HCT116 (cell line): ENCODE data around the gene TPO.

Experiments
- CTCF ChIP-seq, 3 experiments: fragments of 200-600 bp in 1 of 3; sonication (generic) in 1 of 3; IDR thresholded peaks in 2 of 3; conservative IDR thresholded peaks in 1 of 3; 2 replicates each; pipeline ENCODE4 v1.5.1; 2012 to 2017; ENCODE audit warnings: low read depth in 2 of 3, low read length in 2 of 3, antibody characterized with exemption in 1 of 3, borderline replicate concordance in 1 of 3, control low read depth in 1 of 3, mild to moderate bottlenecking in 1 of 3, mixed read lengths in 1 of 3, mixed run types in 1 of 3, moderate library complexity in 1 of 3; ENCODE audit not compliant: insufficient read depth in 1 of 3
- EGR1 ChIP-seq: IDR thresholded peaks from 2 replicates; pipeline ENCODE4 v1.6.1; 2012; ENCODE audit warnings: low read depth
- EZH2 ChIP-seq: fragments of 200-600 bp; sonication (generic); IDR thresholded peaks from 2 replicates; pipeline ENCODE4 v1.6.1; 2017; ENCODE audit warnings: antibody characterized with exemption, mixed run types
- JUND ChIP-seq: IDR thresholded peaks from 2 replicates; pipeline ENCODE4 v1.6.1; 2012
- POLR2A ChIP-seq: IDR thresholded peaks from 2 replicates; pipeline ENCODE4 v1.7.0; 2011; ENCODE audit warnings: borderline replicate concordance; ENCODE audit not compliant: insufficient read depth, insufficient read length; ENCODE audit errors: extremely low read depth
- POLR2AphosphoS5 ChIP-seq: IDR thresholded peaks from 2 replicates; pipeline ENCODE4 v1.6.1; 2011; ENCODE audit warnings: mild to moderate bottlenecking, low read depth, low read length, moderate library complexity
- SIN3A ChIP-seq: IDR thresholded peaks from 2 replicates; pipeline ENCODE4 v1.6.1; 2012; ENCODE audit warnings: low read depth

- TF ChIP-seq JUND = no peak
- TF ChIP-seq POLR2AphosphoS5 = no peak
- TF ChIP-seq EZH2 = no peak
- no peak for TF ChIP-seq POLR2A
- TF ChIP-seq CTCF (IDR thresholded peaks at IDR 0.05 in 2 of 3, conservative IDR thresholded peaks at IDR 0.05 in 1 of 3; ENCODE audit: borderline replicate concordance in 1 of 3, insufficient read depth in 1 of 3, low read depth in 2 of 3, low read length in 2 of 3) = no peak
- no peak for TF ChIP-seq EGR1
- TF ChIP-seq SIN3A = no peak
These were observed 27.3 kb downstream of the TPO start for GRCh38 chr2:1440581-1440980.
